ENCODE data around the gene AQP2. TPM values are rescaled to one million over a fixed set of nuclear protein-coding genes. Genes with fewer than 3 reads are reported as not detected.

Gene AQP2
- total RNA-seq, 4 donors from 2014 or later: not detected

DNA sequence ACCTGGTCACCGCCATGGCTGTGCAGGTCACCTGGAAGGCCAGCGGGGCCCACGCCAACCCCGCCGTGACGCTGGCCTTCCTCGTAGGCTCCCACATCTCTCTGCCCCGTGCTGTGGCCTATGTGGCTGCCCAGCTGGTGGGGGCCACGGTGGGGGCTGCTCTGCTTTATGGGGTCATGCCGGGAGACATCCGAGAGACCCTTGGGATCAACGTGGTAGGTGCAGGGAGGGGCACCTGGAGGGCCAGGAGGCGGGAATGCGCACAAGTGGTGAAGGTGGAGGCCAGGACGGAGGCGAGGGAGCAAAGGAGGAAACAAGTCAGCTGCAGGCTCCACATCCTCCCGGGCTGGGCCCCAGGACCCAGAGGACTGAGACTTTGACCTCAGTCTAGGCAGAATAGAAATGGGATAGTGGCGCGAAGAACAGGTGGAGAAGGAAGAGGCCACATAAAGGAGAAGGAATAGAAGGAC, 22.9 kb downstream of the AQP2 start:
- TF ChIP-seq EP300 (IDR thresholded peaks at IDR 0.05; ENCODE audit: low read depth) (no peak), POLR2A (IDR thresholded peaks at IDR 0.05) (no peak), POLR2AphosphoS5 (IDR thresholded peaks at IDR 0.05) (no peak)
- TF ChIP-seq, protein P1, sequence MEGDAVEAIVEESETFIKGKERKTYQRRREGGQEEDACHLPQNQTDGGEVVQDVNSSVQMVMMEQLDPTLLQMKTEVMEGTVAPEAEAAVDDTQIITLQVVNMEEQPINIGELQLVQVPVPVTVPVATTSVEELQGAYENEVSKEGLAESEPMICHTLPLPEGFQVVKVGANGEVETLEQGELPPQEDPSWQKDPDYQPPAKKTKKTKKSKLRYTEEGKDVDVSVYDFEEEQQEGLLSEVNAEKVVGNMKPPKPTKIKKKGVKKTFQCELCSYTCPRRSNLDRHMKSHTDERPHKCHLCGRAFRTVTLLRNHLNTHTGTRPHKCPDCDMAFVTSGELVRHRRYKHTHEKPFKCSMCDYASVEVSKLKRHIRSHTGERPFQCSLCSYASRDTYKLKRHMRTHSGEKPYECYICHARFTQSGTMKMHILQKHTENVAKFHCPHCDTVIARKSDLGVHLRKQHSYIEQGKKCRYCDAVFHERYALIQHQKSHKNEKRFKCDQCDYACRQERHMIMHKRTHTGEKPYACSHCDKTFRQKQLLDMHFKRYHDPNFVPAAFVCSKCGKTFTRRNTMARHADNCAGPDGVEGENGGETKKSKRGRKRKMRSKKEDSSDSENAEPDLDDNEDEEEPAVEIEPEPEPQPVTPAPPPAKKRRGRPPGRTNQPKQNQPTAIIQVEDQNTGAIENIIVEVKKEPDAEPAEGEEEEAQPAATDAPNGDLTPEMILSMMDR (IDR thresholded peaks at IDR 0.05): no peak
- peaks cover 0 to 14% (median 6%) of the 10 kb centered on the region in 4 donors for H3K4me1 ChIP-seq
- H3K9me3 ChIP-seq: no peaks in the 10 kb centered on the region
- H3K27me3 ChIP-seq: peaks cover 16% of the 10 kb centered on the region
- no peak overlapping the region for H3K4me3 ChIP-seq
- WGBS, 2 donors (ENCODE audit: low coverage in 1 of 2): 62 to 79% methylated on average over 6 to 19 of the region's 19 CpGs
- no peaks in the 10 kb centered on the region for H3K36me3 ChIP-seq
- in situ Hi-C loops (cut with MboI; ENCODE audit: low pct_ligation_motif_present in 1 of 4, low pct_unique_long_range_greater_than_20kb in 1 of 4, low sequenced_read_pairs in 3 of 4) (loop anchor here in 3 of 4 donors (5.0 to 25.0 kb wide), 4 partner anchors 79 to 214 kb away; partner anchors contain the start of gene ASIC1 (in 2 of the 3)), intact Hi-C loops (cut with DNase I; ENCODE audit: low total_unique reads) (loop anchor here (2.0 kb wide), 1 partner anchor 83 kb away; the partner anchor contains the start of gene ASIC1)
- no peak for DNase-seq
- no peak overlapping the region for H3K27ac ChIP-seq

DNA sequence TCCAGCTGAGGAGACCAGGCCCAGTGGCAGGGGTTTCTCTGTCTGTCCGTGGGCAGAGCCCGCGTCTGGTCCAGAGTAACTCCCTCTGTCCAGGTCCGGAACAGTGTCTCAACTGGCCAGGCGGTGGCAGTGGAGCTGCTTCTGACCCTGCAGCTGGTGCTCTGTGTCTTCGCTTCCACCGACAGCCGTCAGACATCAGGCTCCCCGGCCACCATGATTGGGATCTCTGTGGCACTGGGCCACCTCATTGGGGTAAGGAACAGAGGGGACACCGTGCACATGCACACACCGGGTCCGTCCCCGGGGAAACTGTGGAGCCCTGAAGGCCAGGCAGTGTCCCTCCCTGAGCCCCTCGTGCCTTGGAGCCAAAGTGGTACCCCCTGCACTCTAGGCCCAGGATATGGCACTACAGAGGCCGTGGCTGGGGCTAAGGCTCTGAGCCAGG, 23.7 kb downstream of the AQP2 start:
- no peak for TF ChIP-seq EP300 (IDR thresholded peaks at IDR 0.05; ENCODE audit: low read depth)
- TF ChIP-seq, protein P1 (IDR thresholded peaks at IDR 0.05): peak; percentile 41 to 58 (median 44)
- TF ChIP-seq POLR2A (IDR thresholded peaks at IDR 0.05): no peak
- no peak for TF ChIP-seq POLR2AphosphoS5 (IDR thresholded peaks at IDR 0.05)
- Histone ChIP-seq H3K4me1 (peaks cover 0 to 14% (median 6%) of the 10 kb centered on the region in 4 donors), H3K27me3 (peaks cover 7% of the 10 kb centered on the region), H3K9me3 (no peaks in the 10 kb centered on the region), H3K27ac (peak overlapping the region in 2 of 4 donors; percentile 32 to 68), H3K36me3 (no peaks in the 10 kb centered on the region), H3K4me3 (no peak overlapping the region)
- in situ Hi-C loops (cut with MboI; ENCODE audit: low pct_ligation_motif_present in 1 of 4, low pct_unique_long_range_greater_than_20kb in 1 of 4, low sequenced_read_pairs in 3 of 4): loop anchor here in 3 of 4 donors (5.0 to 25.0 kb wide), 4 partner anchors 78 to 213 kb away; partner anchors contain the start of gene ASIC1 (in 2 of the 3)
- intact Hi-C loops (cut with DNase I; ENCODE audit: low total_unique reads): no loop called here
- 73% methylated on average over 14 of the region's 15 CpGs; no CpG with 5 or more reads in 1 of the 2 donors for WGBS, 2 donors (ENCODE audit: low coverage in 1 of 2)
- peak; percentile 65 for DNase-seq

DNA sequence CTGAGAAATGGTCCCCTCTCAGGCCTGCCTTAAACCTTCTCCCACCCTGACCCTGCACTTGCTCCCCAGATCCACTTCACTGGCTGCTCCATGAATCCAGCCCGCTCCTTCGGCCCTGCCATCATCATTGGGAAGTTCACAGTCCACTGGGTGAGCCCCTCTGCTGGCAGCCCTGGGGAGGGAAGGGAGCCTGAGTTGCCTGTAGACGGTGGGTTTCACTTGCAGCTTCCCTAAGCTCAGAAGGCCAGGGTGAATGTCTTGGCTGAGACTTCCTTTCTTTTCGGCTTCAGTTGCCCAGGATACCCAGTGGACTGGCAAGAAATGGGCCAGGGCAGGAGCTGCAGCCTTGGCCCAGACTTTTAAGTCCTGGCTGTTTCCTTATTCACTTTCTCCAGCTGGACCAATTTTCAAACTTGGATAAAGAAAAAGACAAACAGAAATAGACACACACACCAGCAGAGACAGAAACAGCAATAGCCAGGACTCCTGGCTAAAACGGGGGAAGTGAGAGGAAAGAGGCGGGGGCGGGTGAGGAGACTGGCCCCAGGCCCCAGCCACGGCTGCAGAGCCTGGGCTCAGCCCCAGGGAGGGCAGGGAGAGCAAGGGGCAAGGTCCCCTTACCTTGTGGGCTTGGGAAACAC, 24.3 kb downstream of the AQP2 start:
- H3K4me3 ChIP-seq: no peak overlapping the region
- no peaks in the 10 kb centered on the region for H3K36me3 ChIP-seq
- no peak for DNase-seq
- peaks cover 2% of the 10 kb centered on the region for H3K27me3 ChIP-seq
- WGBS, 2 donors (ENCODE audit: low coverage in 1 of 2): 65% methylated on average over 8 of the region's 8 CpGs; no CpG with 5 or more reads in 1 of the 2 donors
- in situ Hi-C loops (cut with MboI; ENCODE audit: low pct_ligation_motif_present in 1 of 4, low pct_unique_long_range_greater_than_20kb in 1 of 4, low sequenced_read_pairs in 3 of 4): loop anchor here in 3 of 4 donors (5.0 to 25.0 kb wide), 4 partner anchors 78 to 213 kb away; partner anchors contain the start of gene ASIC1 (in 2 of the 3)
- no peak for TF ChIP-seq POLR2AphosphoS5 (IDR thresholded peaks at IDR 0.05)
- TF ChIP-seq EP300 (IDR thresholded peaks at IDR 0.05; ENCODE audit: low read depth): no peak
- no peak for TF ChIP-seq POLR2A (IDR thresholded peaks at IDR 0.05)
- TF ChIP-seq, protein P1 (IDR thresholded peaks at IDR 0.05): no peak
- H3K4me1 ChIP-seq: peaks cover 0 to 14% (median 6%) of the 10 kb centered on the region in 4 donors
- H3K9me3 ChIP-seq: no peaks in the 10 kb centered on the region
- intact Hi-C loops (cut with DNase I; ENCODE audit: low total_unique reads): no loop called here
- peak overlapping the region in 3 of 4 donors; percentile 32 to 68 (median 38) for H3K27ac ChIP-seq

DNA sequence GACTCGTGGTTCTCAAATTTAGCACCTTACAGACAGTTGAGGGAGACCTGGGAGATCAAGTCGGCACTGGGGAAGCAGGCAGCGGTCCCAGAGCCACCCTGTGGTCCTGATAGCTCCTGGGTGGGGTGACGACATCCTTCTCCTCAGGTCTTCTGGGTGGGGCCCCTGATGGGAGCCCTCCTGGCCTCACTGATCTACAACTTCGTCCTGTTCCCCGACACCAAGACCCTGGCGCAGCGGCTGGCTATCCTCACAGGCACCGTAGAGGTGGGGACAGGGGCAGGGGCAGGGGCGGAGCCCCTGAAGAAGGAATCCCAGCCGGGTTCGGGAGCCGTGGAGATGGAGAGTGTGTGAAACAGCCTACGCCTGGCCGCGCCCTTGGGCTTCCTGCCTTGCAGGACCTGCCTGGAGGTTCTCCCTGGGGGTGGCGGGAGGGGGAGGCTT, 24.8 kb downstream of the AQP2 start:
- in situ Hi-C loops (cut with MboI; ENCODE audit: low pct_ligation_motif_present in 1 of 4, low pct_unique_long_range_greater_than_20kb in 1 of 4, low sequenced_read_pairs in 3 of 4) (loop anchor here in 1 of 4 donors (10.0 kb wide), 1 partner anchor 79 kb away; the partner anchor contains the start of gene ASIC1), intact Hi-C loops (cut with DNase I; ENCODE audit: low total_unique reads) (no loop called here)
- TF ChIP-seq EP300 (IDR thresholded peaks at IDR 0.05; ENCODE audit: low read depth): no peak
- TF ChIP-seq POLR2A (IDR thresholded peaks at IDR 0.05): no peak
- TF ChIP-seq, protein P1 (IDR thresholded peaks at IDR 0.05): no peak
- no peak for TF ChIP-seq POLR2AphosphoS5 (IDR thresholded peaks at IDR 0.05)
- H3K27me3 ChIP-seq: no peaks in the 10 kb centered on the region
- peak overlapping the region in 3 of 4 donors; percentile 32 to 68 (median 38) for H3K27ac ChIP-seq
- no peaks in the 10 kb centered on the region for H3K9me3 ChIP-seq
- H3K36me3 ChIP-seq: no peaks in the 10 kb centered on the region
- no peak overlapping the region for H3K4me3 ChIP-seq
- no peak for DNase-seq
- peaks cover 0 to 14% (median 6%) of the 10 kb centered on the region in 4 donors for H3K4me1 ChIP-seq
- WGBS, 2 donors (ENCODE audit: low coverage in 1 of 2): 71% methylated on average over 17 of the region's 17 CpGs; no CpG with 5 or more reads in 1 of the 2 donors
